ENCODE measurements around the gene ZBTB20.

Gene ZBTB20

GRCh38 chr3:114892131-114892879 lies 254.8 kb downstream of the ZBTB20 start:
- H3K27me3 ChIP-seq (ENCODE audit: control insufficient read depth, insufficient read depth, low read length): no peaks in the 10 kb centered on the region
- no peak overlapping the region for H3K27ac ChIP-seq (ENCODE audit: low read length)
- H3K9me3 ChIP-seq (ENCODE audit: control insufficient read depth, insufficient read depth, low read length): no peaks in the 10 kb centered on the region
- H3K4me1 ChIP-seq (ENCODE audit: control insufficient read depth, insufficient read depth, low read length): no peaks in the 10 kb centered on the region
- no peak for DNase-seq (ENCODE audit: low read depth, low spot score)
- no peaks in the 10 kb centered on the region for H3K36me3 ChIP-seq (ENCODE audit: control insufficient read depth, insufficient read depth, low read length)
- no CpG with 5 or more reads among the region's 2 CpGs for WGBS (ENCODE audit: insufficient coverage, insufficient read length)
- H3K4me3 ChIP-seq (ENCODE audit: low read length): no peak overlapping the region

GRCh38 chr3:114887806-114888205 lies 259.3 kb downstream of the ZBTB20 start:
- DNase-seq (ENCODE audit: low read depth, low spot score): no peak
- Histone ChIP-seq H3K9me3 (ENCODE audit: control insufficient read depth, insufficient read depth, low read length) (no peaks in the 10 kb centered on the region), H3K36me3 (ENCODE audit: control insufficient read depth, insufficient read depth, low read length) (no peaks in the 10 kb centered on the region), H3K4me1 (ENCODE audit: control insufficient read depth, insufficient read depth, low read length) (no peaks in the 10 kb centered on the region), H3K27ac (ENCODE audit: low read length) (no peak overlapping the region), H3K27me3 (ENCODE audit: control insufficient read depth, insufficient read depth, low read length) (no peaks in the 10 kb centered on the region), H3K4me3 (ENCODE audit: low read length) (no peak overlapping the region)
- WGBS (ENCODE audit: insufficient coverage, insufficient read length): no CpG with 5 or more reads among the region's 3 CpGs

- no peaks in the 10 kb centered on the region for H3K9me3 ChIP-seq (ENCODE audit: control insufficient read depth, insufficient read depth, low read length)
- whole genome bisulfite sequencing (ENCODE audit: insufficient coverage, insufficient read length): no CpG with 5 or more reads among the region's 4 CpGs
- no peaks in the 10 kb centered on the region for H3K36me3 ChIP-seq (ENCODE audit: control insufficient read depth, insufficient read depth, low read length)
- H3K27ac ChIP-seq (ENCODE audit: low read length): no peak overlapping the region
- H3K27me3 ChIP-seq (ENCODE audit: control insufficient read depth, insufficient read depth, low read length): no peaks in the 10 kb centered on the region
- no peak overlapping the region for H3K4me3 ChIP-seq (ENCODE audit: low read length)
- H3K4me1 ChIP-seq (ENCODE audit: control insufficient read depth, insufficient read depth, low read length): no peaks in the 10 kb centered on the region
- no peak for DNase-seq (ENCODE audit: low read depth, low spot score)
Measured at GRCh38 chr3:114886905-114887304, 260.2 kb downstream of the ZBTB20 start.

GRCh38 chr3:114884213-114884923 lies 262.7 kb downstream of the ZBTB20 start:
- WGBS (ENCODE audit: insufficient coverage, insufficient read length): no CpG with 5 or more reads among the region's 8 CpGs
- no peak for DNase-seq (ENCODE audit: low read depth, low spot score)
- no peak overlapping the region for H3K27ac ChIP-seq (ENCODE audit: low read length)
- no peaks in the 10 kb centered on the region for H3K27me3 ChIP-seq (ENCODE audit: control insufficient read depth, insufficient read depth, low read length)
- no peaks in the 10 kb centered on the region for H3K9me3 ChIP-seq (ENCODE audit: control insufficient read depth, insufficient read depth, low read length)
- H3K4me3 ChIP-seq (ENCODE audit: low read length): no peak overlapping the region
- H3K36me3 ChIP-seq (ENCODE audit: control insufficient read depth, insufficient read depth, low read length): no peaks in the 10 kb centered on the region
- H3K4me1 ChIP-seq (ENCODE audit: control insufficient read depth, insufficient read depth, low read length): no peaks in the 10 kb centered on the region

- no peak for DNase-seq (ENCODE audit: low read depth, low spot score)
- Histone ChIP-seq H3K36me3 (ENCODE audit: control insufficient read depth, insufficient read depth, low read length) (no peaks in the 10 kb centered on the region), H3K4me3 (ENCODE audit: low read length) (no peak overlapping the region), H3K9me3 (ENCODE audit: control insufficient read depth, insufficient read depth, low read length) (no peaks in the 10 kb centered on the region), H3K27ac (ENCODE audit: low read length) (no peak overlapping the region), H3K4me1 (ENCODE audit: control insufficient read depth, insufficient read depth, low read length) (0 out of 2 replicates have a peak, but pooled peaks cover 1% of the 10 kb centered on the region), H3K27me3 (ENCODE audit: control insufficient read depth, insufficient read depth, low read length) (no peaks in the 10 kb centered on the region)
- no CpG with 5 or more reads among the region's 4 CpGs for WGBS (ENCODE audit: insufficient coverage, insufficient read length)
Measured at GRCh38 chr3:114880078-114880477, 267.0 kb downstream of the ZBTB20 start.

- Histone ChIP-seq H3K27ac (ENCODE audit: low read length) (no peak overlapping the region), H3K4me3 (ENCODE audit: low read length) (no peak overlapping the region), H3K4me1 (ENCODE audit: control insufficient read depth, insufficient read depth, low read length) (0 out of 2 replicates have a peak, but pooled peaks cover 1% of the 10 kb centered on the region), H3K27me3 (ENCODE audit: control insufficient read depth, insufficient read depth, low read length) (no peaks in the 10 kb centered on the region), H3K9me3 (ENCODE audit: control insufficient read depth, insufficient read depth, low read length) (no peaks in the 10 kb centered on the region), H3K36me3 (ENCODE audit: control insufficient read depth, insufficient read depth, low read length) (no peaks in the 10 kb centered on the region)
- no peak for DNase-seq (ENCODE audit: low read depth, low spot score)
- WGBS (ENCODE audit: insufficient coverage, insufficient read length): no CpG with 5 or more reads among the region's 8 CpGs
Measured at GRCh38 chr3:114879059-114880031, 267.7 kb downstream of the ZBTB20 start.

GRCh38 chr3:114878114-114878839 lies 268.8 kb downstream of the ZBTB20 start:
- Histone ChIP-seq H3K4me3 (ENCODE audit: low read length) (no peak overlapping the region), H3K4me1 (ENCODE audit: control insufficient read depth, insufficient read depth, low read length) (0 out of 2 replicates have a peak, but pooled peaks cover 1% of the 10 kb centered on the region), H3K27ac (ENCODE audit: low read length) (no peak overlapping the region), H3K36me3 (ENCODE audit: control insufficient read depth, insufficient read depth, low read length) (no peaks in the 10 kb centered on the region), H3K27me3 (ENCODE audit: control insufficient read depth, insufficient read depth, low read length) (no peaks in the 10 kb centered on the region), H3K9me3 (ENCODE audit: control insufficient read depth, insufficient read depth, low read length) (no peaks in the 10 kb centered on the region)
- DNase-seq (ENCODE audit: low read depth, low spot score): no peak
- WGBS (ENCODE audit: insufficient coverage, insufficient read length): no CpG with 5 or more reads among the region's 5 CpGs

- Histone ChIP-seq H3K27ac (ENCODE audit: low read length) (no peak overlapping the region), H3K27me3 (ENCODE audit: control insufficient read depth, insufficient read depth, low read length) (no peaks in the 10 kb centered on the region), H3K9me3 (ENCODE audit: control insufficient read depth, insufficient read depth, low read length) (no peaks in the 10 kb centered on the region), H3K4me3 (ENCODE audit: low read length) (no peak overlapping the region), H3K36me3 (ENCODE audit: control insufficient read depth, insufficient read depth, low read length) (no peaks in the 10 kb centered on the region), H3K4me1 (ENCODE audit: control insufficient read depth, insufficient read depth, low read length) (0 out of 2 replicates have a peak, but pooled peaks cover 1% of the 10 kb centered on the region)
- DNase-seq (ENCODE audit: low read depth, low spot score): no peak
- no CpG with 5 or more reads among the region's 2 CpGs for WGBS (ENCODE audit: insufficient coverage, insufficient read length)
Measured at GRCh38 chr3:114877378-114878113, 269.5 kb downstream of the ZBTB20 start.

GRCh38 chr3:114874522-114874971 lies 272.5 kb downstream of the ZBTB20 start:
- H3K36me3 ChIP-seq (ENCODE audit: control insufficient read depth, insufficient read depth, low read length): no peaks in the 10 kb centered on the region
- no CpG with 5 or more reads among the region's 3 CpGs for WGBS (ENCODE audit: insufficient coverage, insufficient read length)
- no peak overlapping the region for H3K4me3 ChIP-seq (ENCODE audit: low read length)
- no peaks in the 10 kb centered on the region for H3K27me3 ChIP-seq (ENCODE audit: control insufficient read depth, insufficient read depth, low read length)
- 0 out of 2 replicates have a peak, but pooled peaks cover 1% of the 10 kb centered on the region for H3K4me1 ChIP-seq (ENCODE audit: control insufficient read depth, insufficient read depth, low read length)
- H3K9me3 ChIP-seq (ENCODE audit: control insufficient read depth, insufficient read depth, low read length): no peaks in the 10 kb centered on the region
- no peak overlapping the region for H3K27ac ChIP-seq (ENCODE audit: low read length)
- DNase-seq (ENCODE audit: low read depth, low spot score): no peak
